RPMI7951 (cell line): ENCODE data around the gene BLOC1S5. TPM values are rescaled to one million over a fixed set of nuclear protein-coding genes. Genes with fewer than 3 reads are reported as not detected.

Source experiments
- DNase-seq: peaks from one replicate; pipeline ENCODE4 v3.0.0-alpha.2; 2012; ENCODE audit warnings: low read depth
- total RNA-seq: library from RNA; depleted of rRNA; stranded (reverse); fragments of >200 nt; shearing (Covaris generic); gene quantifications from 2 replicates; pipeline ENCODE4 v1.2.3, GENCODE V29; 2014; rRNA removed

BLOC1S5 gene, protein sequence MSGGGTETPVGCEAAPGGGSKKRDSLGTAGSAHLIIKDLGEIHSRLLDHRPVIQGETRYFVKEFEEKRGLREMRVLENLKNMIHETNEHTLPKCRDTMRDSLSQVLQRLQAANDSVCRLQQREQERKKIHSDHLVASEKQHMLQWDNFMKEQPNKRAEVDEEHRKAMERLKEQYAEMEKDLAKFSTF
- 16.3 and 18.6 TPM in 2 replicates for total RNA-seq

GRCh38 chr6:8063761-8064637 lies at the start of gene BLOC1S5:
Gene BLOC1S5 (minus strand): TSS chr6:8064389. CDS start chr6:8064376, 13 bp downstream.
- DNase-seq, result peak; percentile 96

GRCh38 chr6:8113131-8113654 lies 49.0 kb upstream of the BLOC1S5 start:
- no peak for DNase-seq

DNA sequence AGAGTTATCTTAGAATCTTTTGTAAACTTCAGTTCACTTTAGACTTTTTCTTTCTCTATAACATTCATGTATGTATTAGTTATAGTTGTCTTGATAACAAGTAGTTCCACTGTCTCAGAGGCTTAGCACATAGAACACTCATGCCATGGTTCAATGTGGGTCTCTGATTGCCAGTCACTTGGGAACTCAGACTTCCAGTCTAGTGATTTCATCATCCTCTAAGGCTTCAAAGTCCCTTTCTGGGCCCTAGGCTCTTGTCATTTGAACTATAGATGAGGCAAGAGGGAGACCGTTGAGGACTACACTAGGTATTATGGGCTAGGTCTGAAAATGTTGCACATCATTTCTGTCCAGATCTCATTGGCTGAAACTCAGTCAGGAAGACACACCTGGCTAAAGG lies 46.5 kb upstream of the BLOC1S5 start:
- no peak for DNase-seq

GRCh38 chr6:8110117-8110721 lies 46.0 kb upstream of the BLOC1S5 start:
- DNase-seq, result no peak

GRCh38 chr6:8108759-8109539 lies 44.8 kb upstream of the BLOC1S5 start:
- DNase-seq, result no peak

DNA sequence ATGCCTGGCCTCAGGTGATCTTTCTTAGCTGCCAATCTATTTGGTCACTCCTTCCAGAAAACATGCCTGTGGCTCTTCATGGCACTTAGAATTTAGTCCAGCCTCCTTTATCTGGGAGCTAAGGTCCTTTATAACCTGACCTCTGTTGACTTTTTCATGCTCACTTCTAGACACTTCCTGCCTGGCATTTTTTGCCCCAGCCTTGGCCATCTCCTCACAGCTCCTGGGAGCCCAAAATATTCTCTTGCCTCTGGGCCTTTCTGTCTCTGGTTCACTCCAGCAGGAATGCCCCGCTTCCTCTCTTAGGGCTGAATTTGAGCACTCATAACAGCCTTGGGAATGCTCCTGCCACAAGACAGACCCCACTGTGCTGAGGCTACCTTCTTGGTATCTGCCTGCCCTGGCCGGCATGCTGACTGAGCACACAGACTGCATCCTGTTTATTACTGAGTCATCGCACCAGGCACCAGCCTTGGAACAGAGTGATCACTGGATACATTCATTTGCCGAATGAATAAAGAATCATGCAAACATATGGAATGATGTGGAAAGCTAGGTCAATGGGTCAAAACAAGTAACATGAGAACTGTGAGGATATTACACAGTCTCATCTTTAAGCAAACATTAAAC lies 44.0 kb upstream of the BLOC1S5 start:
- DNase-seq, result peak; percentile 86

- no peak for DNase-seq
These were observed 41.6 kb upstream of the BLOC1S5 start for GRCh38 chr6:8105791-8106190.

DNA sequence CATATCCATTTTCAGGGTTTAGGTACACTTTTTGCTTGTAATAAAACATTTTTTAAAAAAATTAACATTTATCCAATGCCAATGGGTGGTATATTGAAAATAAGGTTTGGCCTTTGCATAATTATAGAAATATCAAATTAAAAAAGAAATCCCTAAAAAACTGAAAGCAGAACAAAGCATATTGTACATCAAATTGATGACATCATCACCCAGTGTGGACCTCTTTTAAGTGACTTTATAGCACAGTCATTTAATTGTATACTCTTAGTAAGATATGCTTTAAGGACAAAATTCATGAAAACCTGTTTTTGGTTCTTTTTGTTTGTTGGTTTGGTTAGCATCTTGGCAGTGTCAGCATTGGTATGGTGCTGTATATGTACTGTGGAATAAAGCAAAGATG lies 39.5 kb upstream of the BLOC1S5 start:
- DNase-seq, result no peak

- peak; percentile 92 for DNase-seq
These were observed 38.2 kb upstream of the BLOC1S5 start, which contains the start of gene EEF1E1 for GRCh38 chr6:8102122-8102958. Gene EEF1E1 (minus strand): TSS chr6:8102548. CDS start chr6:8102521, 27 bp downstream.

GRCh38 chr6:8100159-8100854 lies 36.1 kb upstream of the BLOC1S5 start:
- DNase-seq, result no peak

DNA sequence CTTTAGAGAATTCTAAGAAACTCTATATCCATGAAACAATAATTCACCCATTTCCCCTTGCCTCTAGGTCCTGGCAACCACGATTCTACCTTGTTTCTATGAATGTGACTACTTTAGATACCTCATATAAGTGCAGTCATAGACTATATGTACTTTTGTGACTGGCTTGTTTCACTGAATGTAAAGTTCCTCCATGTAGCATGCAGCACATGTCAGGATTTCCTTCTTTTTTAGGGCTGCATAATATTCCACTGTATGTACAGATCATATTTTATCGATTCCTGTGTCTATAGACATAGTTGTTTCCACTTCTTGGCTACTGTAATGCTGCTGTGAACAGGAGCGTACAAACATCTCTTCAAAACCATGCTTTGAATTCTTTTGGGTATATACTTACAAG lies 26.5 kb upstream of the BLOC1S5 start:
- no peak for DNase-seq

DNA sequence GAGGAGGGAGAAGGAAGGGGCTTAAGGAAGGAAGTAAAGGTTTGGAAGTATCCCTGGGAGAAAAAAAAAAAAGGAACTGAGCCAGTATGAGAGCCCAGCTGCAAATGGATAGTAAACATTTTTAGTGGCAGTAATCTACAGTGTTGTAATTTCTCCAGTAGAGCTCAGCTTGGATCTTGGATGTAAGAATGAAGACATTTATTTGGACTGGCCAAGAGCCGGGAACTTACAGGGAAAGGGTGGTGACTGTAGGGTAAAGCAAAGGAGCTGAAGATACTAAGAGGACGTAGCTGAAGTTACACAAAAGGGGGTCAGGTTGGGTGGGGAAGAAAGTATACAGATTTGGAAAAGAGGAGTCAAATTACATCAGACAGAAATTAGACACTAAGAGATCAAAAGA lies 24.7 kb upstream of the BLOC1S5 start:
- no peak for DNase-seq

GRCh38 chr6:8087870-8088754 lies 23.9 kb upstream of the BLOC1S5 start:
- no peak for DNase-seq

- no peak for DNase-seq
These were observed 22.6 kb upstream of the BLOC1S5 start for GRCh38 chr6:8086755-8087306.

DNA sequence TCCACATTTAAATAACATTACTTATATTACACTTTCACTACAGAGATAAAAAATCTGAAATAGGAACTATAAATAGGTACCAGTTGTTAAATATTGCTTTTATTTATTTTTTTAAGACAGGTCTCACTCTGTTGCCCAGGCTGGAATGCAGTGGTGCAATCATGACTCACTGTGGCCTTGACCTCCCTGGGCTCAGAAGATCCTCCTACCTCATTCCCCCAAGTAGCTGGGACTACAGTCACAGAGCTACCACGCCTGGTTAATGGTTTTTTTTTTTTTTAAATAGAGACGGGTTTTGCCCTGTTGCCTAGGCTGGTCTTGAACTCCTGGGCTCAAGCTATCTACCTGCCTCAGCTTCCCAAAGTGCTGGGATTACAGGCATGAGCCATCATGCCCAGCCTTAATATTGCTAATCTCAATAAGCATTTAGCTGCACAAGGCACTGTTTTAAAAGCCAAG lies 20.9 kb upstream of the BLOC1S5 start:
- peak; percentile 92 for DNase-seq

DNA sequence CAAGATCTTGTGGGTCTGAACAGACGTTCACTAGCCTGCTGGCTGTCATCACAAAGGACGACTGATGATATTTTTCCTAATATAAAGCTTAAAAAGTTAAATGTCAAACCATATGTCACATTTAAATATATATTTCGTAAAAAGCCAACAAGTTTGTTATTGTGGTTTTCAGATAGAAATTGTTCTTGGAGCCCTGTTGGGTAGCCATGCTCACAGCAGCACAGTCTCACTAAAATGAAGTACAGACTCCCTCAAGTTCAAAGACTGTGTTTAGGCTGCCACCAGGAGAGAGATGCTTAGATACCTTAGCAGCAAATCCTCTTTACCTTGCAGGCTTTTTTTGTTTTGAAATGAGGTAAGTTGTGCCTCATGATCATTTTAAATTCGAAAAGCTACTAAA lies 20.4 kb upstream of the BLOC1S5 start:
- no peak for DNase-seq

GRCh38 chr6:8082954-8083858 lies 19.0 kb upstream of the BLOC1S5 start:
- DNase-seq, result peak; percentile 74
